GM21423 (cell line): ENCODE data around the gene OSER1.
"Not testable (repeated sequence)": the region's sequence is repeated elsewhere in the genome, so short reads cannot be mapped to it uniquely, and the experiment has no call there.

Source experiments
- ATAC-seq: cut with Tn5 transposase; IDR thresholded peaks from one replicate; pipeline ENCODE4 v1.9.1; 2021; ENCODE audit warnings: mild to moderate bottlenecking, moderate library complexity; ENCODE audit not compliant: unreplicated experiment

OSER1 gene

DNA sequence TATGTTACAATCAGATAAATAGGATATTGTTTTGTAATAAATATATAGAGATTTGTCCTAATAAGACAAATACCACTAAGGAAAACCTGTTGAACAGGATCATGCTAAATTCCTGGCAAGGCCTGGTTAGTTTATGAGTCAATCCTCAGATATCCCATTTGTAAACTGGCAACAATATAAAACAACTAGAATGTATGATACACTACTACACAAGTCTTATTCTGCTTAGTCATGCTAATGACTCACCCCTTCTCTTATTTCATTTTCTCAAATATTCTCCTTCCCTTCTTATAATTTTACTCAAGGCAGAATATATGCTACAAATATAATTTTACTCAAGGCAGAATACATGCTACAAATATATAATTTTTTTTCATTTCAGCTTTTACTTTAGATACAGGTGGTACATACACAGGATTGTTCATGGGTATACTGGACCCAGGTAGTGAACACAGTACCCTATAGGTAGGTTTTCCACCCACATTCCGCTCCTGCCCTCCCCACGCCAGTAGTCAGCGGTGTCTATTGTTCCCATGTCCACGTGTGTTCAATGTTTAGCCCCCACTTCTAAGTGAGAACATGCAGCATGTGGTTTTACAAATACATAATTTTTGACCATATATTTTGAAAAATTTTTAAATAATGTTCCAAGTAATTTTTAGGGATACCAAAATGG, 6.3 kb downstream of the OSER1 start:
- no peak for ATAC-seq

DNA sequence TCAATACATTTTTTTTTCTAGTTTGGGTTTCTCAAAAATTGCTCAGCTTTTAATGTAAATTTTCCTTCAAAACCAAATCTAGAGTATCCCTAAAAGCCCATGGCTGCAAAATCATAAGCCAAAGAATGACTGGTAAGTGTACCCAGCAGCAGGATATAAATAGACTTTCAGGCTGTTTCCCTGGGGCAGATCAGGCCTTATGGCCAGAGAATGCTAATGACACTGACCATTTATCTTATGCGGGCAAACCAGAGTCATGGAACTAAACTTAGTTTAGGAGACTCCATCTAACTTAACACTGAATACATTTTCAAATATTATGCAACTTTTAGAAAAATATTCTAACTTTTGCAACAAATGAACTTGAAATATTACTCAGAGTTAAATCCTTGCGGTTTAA, 7.4 kb downstream of the OSER1 start:
- no peak for ATAC-seq

GRCh38 chr20:44200983-44201382, 9.6 kb downstream of the OSER1 start:
- ATAC-seq = no peak

DNA sequence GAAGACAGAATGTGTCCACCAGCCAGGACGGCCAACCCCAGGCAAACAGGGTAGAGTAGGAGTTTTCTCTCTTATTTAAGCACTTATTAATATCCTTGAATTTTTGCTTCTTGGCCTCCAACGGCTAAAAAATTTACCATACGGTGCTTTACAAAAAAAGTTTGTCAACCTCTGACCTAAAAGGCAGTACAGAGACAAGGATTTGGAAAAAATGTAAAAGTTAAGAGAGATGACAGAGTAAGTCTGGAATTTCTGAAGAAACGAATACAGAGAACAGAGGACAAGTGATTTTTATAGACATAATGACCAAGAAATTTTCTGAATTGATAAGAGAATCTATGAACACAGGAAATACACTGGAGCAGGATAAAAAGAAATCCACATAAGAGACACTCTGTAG, 10.2 kb downstream of the OSER1 start:
- no peak for ATAC-seq

DNA sequence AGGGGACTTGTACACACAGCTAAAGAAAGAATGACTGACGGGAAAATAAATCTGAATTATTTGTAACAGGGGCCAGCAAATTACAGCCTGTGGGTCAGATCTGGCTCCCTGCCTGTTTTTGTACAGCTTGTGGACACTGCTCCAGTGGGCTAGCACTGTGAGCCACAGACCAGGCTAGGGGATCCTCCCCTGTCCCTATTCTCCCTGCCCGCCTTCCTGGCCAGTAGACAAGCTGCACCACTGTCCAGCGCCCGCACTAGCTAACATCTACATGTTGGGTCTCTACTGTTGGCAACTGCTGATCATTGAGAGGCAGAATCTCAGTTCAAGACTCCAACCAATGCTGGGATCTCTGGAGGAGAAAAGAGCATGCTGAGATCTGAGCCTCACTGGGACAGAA, 10.7 kb downstream of the OSER1 start:
- no peak for ATAC-seq

- no peak for ATAC-seq
Measured at GRCh38 chr20:44198872-44199271, 11.7 kb downstream of the OSER1 start.

- ATAC-seq = no peak
Measured at GRCh38 chr20:44196271-44196670, 14.3 kb downstream of the OSER1 start.

DNA sequence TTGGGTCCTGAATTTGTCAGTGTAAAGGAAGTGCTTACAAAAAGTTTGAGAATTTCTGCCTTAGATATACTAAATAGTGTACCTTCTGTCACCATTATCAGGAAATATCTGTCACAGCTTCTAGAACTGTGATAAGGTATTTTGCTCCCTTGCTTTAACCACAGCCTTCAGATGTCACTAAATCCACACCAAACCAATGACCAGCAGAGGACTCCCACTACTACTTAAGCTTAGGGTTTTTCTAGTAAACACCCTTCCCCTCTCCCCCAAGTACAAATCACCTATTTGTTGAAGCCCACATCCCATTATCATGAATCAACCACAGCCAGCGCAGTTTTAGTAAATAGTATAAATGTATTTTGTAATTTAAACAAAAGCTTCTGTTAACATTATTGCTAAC, 15.0 kb downstream of the OSER1 start:
- no peak for ATAC-seq

DNA sequence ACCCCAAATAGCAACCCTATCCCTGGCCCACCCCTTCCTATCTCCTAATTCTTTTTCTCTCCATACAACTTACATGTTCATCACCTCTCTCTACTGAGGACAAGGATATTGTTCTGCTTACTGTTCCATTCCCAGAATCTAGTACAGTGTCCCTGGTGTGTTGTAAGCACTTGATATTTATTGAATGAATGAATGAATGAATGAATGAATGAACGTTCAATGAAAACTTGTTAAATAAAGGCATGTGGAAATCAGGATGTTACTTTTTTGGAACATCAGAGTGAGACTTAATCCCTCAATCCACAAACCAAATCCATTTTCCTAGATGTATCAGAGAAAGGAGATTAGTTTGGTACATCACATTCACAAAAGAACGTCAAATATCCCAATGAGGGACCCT, 16.8 kb downstream of the OSER1 start:
- ATAC-seq = no peak

GRCh38 chr20:44191640-44192039, 18.9 kb downstream of the OSER1 start:
- ATAC-seq = not testable (repeated sequence)

- ATAC-seq = not testable (repeated sequence)
Measured at GRCh38 chr20:44190197-44190852, 20.2 kb downstream of the OSER1 start.

DNA sequence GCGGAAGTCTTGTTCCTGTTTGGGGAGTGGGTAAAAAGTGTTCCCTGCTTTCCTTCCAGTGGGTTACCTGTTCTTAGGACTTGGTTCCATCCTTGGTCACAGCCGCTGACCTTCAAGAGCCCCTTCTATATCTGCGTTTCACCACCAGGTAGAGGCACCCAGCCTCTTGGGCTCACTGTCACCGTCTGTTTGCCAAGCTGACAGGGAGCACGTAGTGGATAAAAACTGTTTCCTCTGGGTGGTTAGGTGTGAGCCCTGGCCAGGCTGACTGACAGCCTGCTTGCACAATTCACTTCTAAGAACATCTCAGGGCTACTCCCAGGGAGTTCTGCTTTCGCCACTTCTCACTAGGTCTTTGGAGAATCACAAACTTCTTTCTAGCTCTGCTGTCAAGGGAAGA, 21.8 kb downstream of the OSER1 start:
- no peak for ATAC-seq

GRCh38 chr20:44187772-44188709, 22.5 kb downstream of the OSER1 start:
- ATAC-seq = no peak

DNA sequence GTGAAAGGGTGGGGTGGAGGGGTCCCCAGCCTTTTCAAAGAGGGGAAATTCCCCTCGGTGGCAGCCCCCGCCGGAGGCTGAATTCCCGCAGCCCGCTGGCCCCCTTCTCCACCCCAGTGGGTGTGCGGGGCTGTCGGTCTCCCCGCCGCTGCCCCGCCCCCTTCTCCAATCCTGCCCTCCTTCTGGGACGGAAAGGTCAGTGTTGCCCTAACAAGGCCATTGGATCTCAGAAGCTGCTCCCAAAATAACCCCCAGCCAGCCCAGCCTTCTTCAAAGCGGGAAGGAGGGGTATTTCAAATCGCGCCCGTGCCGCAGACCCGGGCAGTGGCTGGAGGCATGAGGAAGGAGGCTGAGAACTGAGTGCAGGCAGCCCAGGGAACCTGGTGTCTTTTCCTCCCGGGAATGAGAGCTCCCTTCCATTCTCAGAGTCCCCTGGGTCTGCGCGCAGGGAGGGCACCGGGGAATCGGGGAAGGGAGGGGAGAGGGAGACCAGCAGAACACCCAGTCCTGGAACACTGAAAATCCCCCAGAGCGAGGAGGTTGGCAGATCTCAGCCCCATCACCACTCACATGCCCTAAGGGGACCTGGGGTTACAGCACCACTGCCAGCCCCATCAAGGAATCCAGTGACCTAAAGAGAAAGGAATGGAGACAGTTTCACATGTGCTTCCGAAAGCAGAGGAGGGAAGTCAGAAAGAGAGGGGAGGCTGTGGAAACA, 23.4 kb downstream of the OSER1 start, which contains the start of gene JPH2:
Gene JPH2 (minus strand): TSS at position 135 of the 718 bp plus-strand sequence. CDS start 483 bp downstream, outside the sequence.
- no peak for ATAC-seq

GRCh38 chr20:44186674-44187053, 23.9 kb downstream of the OSER1 start:
- ATAC-seq = no peak

GRCh38 chr20:44186201-44186600, 24.4 kb downstream of the OSER1 start:
- ATAC-seq = no peak

GRCh38 chr20:44185574-44185973, 25.0 kb downstream of the OSER1 start:
- no peak for ATAC-seq

DNA sequence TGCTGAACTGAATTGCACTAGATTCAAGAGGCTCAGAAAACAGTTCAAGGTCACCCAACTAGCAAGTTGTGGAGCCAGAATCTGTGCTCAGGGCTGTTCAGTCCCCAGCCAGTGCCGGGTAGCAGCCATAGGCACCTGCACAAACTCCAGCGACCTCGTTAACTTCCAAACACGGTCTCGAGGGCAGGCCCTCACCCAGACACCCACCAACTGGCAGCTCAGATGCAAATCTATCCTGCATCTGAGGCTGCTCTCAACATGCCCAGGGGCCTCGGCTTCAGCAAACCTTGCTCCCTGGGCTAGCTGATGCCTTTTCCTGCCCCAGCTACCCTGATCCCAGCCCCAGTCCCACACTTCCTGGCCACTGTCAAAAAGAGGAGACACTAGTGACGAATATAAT, 27.3 kb downstream of the OSER1 start:
- ATAC-seq = no peak

GRCh38 chr20:44182863-44183262, 27.7 kb downstream of the OSER1 start:
- no peak for ATAC-seq

DNA sequence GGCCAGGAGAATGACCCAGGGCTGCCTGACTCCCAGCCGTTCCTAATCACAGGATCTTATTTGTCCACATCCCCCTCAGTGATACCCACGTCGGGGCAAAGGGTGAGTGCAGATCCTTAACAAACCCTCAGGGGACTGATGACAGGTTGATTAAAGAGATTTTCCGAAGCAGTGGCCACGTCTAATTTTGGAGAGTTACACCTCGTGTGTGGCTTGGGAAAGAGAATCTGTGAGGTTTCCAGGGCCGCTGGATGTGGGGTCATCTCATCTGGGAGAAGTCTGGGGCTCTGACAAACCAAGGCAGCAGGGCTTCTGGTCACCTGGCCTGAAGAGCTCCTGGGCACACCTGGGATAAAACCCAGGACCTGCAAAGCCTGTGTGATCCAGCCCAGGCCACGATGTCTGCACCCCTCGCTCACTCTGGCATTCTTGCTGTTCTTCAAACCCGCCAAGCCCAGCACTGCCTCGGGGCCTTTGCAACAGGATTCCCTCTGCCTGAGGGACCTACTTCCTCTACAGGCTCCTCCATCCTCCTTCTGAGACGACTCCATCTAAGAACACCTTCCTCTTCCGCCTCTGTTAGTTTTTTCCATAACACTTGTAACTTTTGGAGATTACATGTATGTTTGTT, 28.3 kb downstream of the OSER1 start:
- no peak for ATAC-seq
